Measurements from ENCODE around the gene CIPC. TPM values are rescaled to one million over a fixed set of nuclear protein-coding genes. Genes with fewer than 3 reads are reported as not detected.

The CIPC gene
- total RNA-seq, 1 donor from 2014 or later: 22.3 TPM

- no peak overlapping the region for H3K27ac Mint-ChIP-seq (ENCODE audit: unreplicated experiment)
- H3K4me3 Mint-ChIP-seq (ENCODE audit: unreplicated experiment): no peak overlapping the region
- no peaks in the 10 kb centered on the region for H3K36me3 Mint-ChIP-seq (ENCODE audit: unreplicated experiment)
- no peaks in the 10 kb centered on the region for H3K4me1 Mint-ChIP-seq (ENCODE audit: low read depth, unreplicated experiment)
- no peaks in the 10 kb centered on the region for H3K9me3 Mint-ChIP-seq (ENCODE audit: unreplicated experiment)
- TF ChIP-seq CTCF (IDR thresholded peaks at IDR 0.05; ENCODE audit: partially characterized antibody, unreplicated experiment): no peak
- DNase-seq: no peak
- peaks cover 8% of the 10 kb centered on the region for H3K27me3 Mint-ChIP-seq (ENCODE audit: unreplicated experiment)
Observed at GRCh38 chr14:77061630-77062257, 36.3 kb upstream of the CIPC start.

- no peaks in the 10 kb centered on the region for H3K4me1 Mint-ChIP-seq (ENCODE audit: low read depth, unreplicated experiment)
- TF ChIP-seq CTCF (IDR thresholded peaks at IDR 0.05; ENCODE audit: partially characterized antibody, unreplicated experiment): no peak
Observed at GRCh38 chr14:77062261-77062660, 35.8 kb upstream of the CIPC start.

GRCh38 chr14:77063571-77064171, 34.4 kb upstream of the CIPC start:
- H3K27ac Mint-ChIP-seq (ENCODE audit: unreplicated experiment): no peak overlapping the region
- peaks cover 5% of the 10 kb centered on the region for H3K27me3 Mint-ChIP-seq (ENCODE audit: unreplicated experiment)
- H3K4me3 Mint-ChIP-seq (ENCODE audit: unreplicated experiment): no peak overlapping the region
- TF ChIP-seq CTCF (IDR thresholded peaks at IDR 0.05; ENCODE audit: partially characterized antibody, unreplicated experiment): no peak
- no peaks in the 10 kb centered on the region for H3K36me3 Mint-ChIP-seq (ENCODE audit: unreplicated experiment)
- no peaks in the 10 kb centered on the region for H3K9me3 Mint-ChIP-seq (ENCODE audit: unreplicated experiment)
- DNase-seq: no peak
- peaks cover 4% of the 10 kb centered on the region for H3K4me1 Mint-ChIP-seq (ENCODE audit: low read depth, unreplicated experiment)

More at GRCh38 chr14:77062261-77062660, 35.8 kb upstream of the CIPC start:
- no peak for DNase-seq
- Mint-ChIP-seq H3K9me3 (ENCODE audit: unreplicated experiment) (no peaks in the 10 kb centered on the region), H3K27me3 (ENCODE audit: unreplicated experiment) (peaks cover 6% of the 10 kb centered on the region), H3K36me3 (ENCODE audit: unreplicated experiment) (no peaks in the 10 kb centered on the region), H3K27ac (ENCODE audit: unreplicated experiment) (no peak overlapping the region), H3K4me3 (ENCODE audit: unreplicated experiment) (no peak overlapping the region)

- Mint-ChIP-seq H3K36me3 (ENCODE audit: unreplicated experiment) (no peaks in the 10 kb centered on the region), H3K9me3 (ENCODE audit: unreplicated experiment) (no peaks in the 10 kb centered on the region), H3K27me3 (ENCODE audit: unreplicated experiment) (peaks cover 4% of the 10 kb centered on the region), H3K27ac (ENCODE audit: unreplicated experiment) (no peak overlapping the region), H3K4me3 (ENCODE audit: unreplicated experiment) (no peak overlapping the region), H3K4me1 (ENCODE audit: low read depth, unreplicated experiment) (peaks cover 8% of the 10 kb centered on the region)
- TF ChIP-seq CTCF (IDR thresholded peaks at IDR 0.05; ENCODE audit: partially characterized antibody, unreplicated experiment): no peak
- no peak for DNase-seq
Observed at GRCh38 chr14:77064521-77065178, 33.4 kb upstream of the CIPC start.

Data from glutamatergic neuron (in vitro differentiated cells).